ENCODE results near the gene KRTAP10-7.
"Not testable (repeated sequence)": the region's sequence is repeated elsewhere in the genome, so short reads cannot be mapped to it uniquely, and the experiment has no call there.

The KRTAP10-7 gene

DNA sequence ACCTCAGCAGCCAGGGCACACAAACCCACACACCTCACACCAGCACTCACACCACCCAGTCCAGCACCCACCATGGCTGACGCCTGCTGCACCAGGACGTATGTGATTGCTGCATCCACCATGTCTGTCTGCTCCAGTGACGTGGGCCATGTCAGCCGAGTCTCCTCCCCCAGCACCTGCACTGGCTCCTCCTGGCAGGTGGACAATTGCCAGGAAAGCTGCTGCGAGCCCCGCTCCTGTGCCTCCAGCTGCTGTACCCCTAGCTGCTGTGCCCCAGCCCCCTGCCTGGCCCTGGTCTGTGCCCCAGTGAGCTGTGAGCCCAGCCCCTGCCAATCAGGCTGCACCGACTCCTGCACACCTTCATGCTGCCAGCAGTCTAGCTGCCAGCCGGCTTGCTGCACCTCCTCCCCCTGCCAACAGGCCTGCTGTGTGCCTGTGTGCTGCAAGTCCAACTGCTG is 11.7 kb downstream of the KRTAP10-7 start, which contains the start of gene KRTAP10-8:
TSS of gene KRTAP10-8 (plus strand) at position 51 of the 458 bp plus-strand sequence. CDS start at position 73, 22 bp downstream.
- DNase-seq (ENCODE audit: low spot score) = no peak

DNA sequence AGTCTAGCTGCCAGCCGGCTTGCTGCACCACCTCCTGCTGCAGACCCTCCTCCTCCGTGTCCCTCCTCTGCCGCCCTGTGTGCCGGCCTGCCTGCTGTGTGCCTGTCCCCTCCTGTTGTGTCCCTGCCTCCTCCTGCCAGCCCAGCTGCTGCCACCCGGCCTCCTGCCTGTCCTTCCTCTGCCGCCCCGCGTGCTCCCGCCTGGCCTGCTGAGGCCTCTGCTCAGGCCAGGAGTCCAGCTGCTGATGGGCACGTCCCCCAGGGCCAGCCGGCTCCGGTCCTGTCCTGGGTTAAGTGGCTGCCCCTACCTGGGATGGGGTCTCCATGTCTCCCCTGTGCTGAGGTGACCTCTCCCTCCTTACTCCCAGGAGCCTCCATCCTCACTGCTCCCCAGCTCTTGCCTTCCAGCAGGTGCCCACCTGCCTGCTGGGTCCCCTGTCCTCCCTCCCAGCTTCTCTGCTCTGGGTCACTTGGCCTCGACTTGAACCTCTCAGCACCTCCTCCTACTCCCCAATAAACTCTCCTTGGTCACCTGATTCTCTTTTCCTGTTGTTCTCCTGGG is 12.4 kb downstream of the KRTAP10-7 start:
- no peak for DNase-seq (ENCODE audit: low spot score)

DNA sequence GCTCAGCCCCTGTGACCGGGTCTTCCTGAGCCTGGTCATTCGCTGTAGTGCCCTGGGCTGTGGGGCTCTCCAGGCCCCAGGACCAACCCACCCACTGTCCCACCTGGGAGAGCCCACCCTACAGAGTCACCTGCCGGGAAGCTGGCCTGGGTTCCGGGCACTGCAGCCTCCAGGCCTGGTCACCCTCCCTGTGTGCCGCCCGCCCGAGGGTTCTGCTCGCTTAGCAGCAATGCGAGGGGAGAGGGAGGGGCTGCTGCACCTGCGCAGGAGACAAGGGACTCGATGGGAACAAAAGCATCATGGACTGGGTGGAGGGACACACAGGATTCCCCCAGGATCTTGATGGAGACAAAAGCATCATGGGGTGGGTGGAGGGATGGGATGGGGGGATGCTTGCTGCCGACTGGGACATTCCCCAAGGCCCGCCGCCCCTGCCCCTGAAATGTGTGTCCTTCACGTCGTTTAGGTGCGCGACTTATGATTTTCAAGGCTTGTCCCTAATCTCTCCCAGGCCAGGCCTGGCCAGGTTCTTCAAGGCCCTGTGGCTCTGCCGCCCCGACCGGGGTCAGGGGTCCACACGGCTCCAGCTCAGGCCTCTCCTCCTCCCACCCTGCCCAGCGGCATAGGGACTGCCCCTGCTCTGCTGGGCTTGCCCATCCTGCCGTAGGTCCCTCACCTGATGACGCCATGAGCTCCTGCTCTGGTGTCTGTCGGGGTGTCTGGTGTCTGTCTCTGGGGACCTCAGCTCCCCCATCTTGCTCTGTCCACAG is 13.2 kb downstream of the KRTAP10-7 start:
- no peak for DNase-seq (ENCODE audit: low spot score)

DNA sequence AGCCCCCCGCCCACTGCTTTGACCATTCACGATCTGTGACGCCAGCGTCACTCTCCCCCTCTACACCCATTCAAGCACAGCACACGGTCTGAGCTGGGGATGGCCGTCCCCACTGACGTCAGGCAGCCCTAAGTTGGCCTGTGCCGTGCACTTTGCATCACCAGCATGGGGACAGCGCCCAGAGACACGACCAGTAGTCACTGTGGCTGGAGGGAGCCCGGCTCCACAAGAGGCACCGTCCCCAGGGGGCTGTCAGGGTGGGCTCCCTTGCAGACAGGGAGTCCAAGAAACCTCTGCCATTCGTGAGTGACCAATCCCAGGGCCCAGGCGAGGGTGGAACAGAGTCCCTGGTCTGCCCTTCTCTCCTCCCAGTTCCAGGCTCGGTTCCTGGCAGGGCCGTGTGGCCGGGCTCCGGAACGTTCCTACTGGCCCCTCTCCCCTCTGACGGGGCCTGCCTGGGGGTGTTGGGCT is 13.8 kb downstream of the KRTAP10-7 start:
- no peak for DNase-seq (ENCODE audit: low spot score)

DNA sequence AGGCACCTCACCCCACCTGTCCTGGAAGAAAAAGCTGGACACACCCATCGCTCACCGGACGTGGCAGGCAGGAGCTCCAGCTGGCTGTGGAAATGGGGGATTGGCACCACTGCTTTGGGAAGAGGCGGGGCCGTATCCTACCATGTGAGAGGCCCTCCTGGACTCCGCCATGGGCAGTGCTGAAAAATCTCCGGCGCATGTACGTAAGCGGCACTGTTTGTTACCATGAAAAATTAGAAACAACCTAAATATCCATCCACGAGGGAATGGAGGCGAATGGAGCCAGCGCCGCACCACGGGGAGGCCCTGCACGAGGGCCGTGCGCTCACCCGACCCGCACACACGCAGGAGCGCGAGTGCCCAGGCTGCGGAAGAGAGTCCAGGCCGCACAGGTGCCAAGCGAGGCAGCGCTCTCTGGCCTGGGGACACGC is 14.6 kb downstream of the KRTAP10-7 start:
- no peak for DNase-seq (ENCODE audit: low spot score)

DNA sequence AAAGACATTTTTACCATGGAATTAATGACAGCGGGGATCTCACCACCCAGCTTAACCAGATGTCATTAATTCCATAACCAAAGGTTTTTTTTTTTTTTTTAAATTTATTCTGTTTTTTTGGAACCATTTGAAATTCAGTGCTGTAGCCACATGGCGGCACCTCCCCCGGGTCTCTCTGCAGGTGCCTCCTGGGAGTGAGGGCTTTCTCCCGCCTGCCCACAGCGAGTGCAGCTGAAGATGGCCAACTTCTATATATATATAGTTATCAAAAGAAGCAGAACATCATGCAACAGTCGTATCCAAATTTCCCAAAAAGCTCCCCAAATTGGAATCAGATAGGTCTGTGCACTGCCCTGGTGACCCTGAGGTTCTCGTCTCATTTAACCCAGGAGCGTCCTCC is 15.1 kb downstream of the KRTAP10-7 start:
- no peak for DNase-seq (ENCODE audit: low spot score)

DNA sequence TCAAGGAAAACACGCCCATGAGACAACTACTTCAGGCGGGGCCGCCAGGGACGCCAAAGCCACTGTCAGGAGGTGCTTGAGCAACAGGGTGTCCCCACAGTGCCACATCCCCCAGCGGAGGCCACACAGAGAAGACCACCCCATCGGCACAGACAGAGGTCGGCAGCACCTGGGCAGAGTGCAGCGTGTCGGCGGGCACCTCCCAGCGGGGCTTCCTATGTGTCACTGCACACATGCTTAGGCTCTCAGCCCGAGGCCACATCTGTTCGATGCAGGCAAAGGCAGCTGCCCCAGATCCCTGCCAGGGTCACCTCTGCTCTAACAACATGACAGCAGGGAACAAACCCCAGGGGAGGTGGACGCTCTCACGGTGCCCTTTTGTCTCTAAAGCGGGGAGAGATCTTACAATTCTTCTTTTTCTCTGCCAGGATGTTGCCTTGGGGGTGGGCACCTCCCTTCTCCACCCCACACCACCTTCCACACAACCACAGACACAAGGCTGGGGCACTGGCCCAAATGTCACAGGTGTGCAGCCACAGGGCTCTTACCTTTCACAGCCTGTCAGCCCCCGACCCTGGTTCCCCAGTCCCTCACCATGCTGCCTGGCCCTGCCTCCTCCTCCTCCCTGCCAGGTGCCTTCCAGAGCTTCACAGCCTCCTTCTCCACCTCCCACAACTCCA is 15.7 kb downstream of the KRTAP10-7 start:
- DNase-seq (ENCODE audit: low spot score) = no peak

DNA sequence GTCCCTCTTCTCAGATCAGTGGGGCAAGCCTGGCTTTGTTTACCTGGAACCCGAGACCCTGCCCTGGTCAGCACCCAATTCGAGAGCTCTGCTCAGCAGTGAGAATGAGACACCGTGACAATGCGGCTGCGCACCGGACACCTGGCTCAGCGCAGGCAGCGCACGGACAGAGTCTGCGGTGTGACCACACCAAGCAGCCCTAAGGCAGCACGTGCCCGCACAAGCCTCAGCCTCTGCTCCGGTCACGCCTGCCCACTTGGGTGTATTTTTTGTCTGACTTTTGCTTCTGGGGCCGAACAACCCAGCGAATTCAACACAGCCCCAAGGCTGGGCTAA is 16.2 kb downstream of the KRTAP10-7 start:
- no peak for DNase-seq (ENCODE audit: low spot score)

DNA sequence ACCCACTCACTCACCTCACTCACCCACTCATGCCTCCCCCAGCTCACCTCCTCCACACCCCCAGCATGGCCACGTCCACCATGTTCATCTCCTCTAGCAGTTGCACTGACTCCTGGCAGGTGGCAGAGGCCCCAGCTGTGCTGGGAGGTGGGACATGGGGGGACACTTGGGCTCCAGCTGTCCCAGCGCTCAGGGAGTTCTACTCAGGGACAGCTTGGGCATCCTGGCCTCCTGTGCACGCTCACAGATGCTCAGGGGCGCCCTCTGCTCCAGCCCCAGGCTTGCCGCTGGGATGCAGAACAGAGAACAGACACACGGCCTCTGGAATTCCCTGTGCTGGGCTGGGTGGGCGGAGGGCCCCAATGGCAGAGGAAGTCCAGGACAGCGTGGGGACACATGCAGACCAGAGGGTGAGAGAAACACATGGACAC is 16.7 kb downstream of the KRTAP10-7 start:
- DNase-seq (ENCODE audit: low spot score) = no peak

DNA sequence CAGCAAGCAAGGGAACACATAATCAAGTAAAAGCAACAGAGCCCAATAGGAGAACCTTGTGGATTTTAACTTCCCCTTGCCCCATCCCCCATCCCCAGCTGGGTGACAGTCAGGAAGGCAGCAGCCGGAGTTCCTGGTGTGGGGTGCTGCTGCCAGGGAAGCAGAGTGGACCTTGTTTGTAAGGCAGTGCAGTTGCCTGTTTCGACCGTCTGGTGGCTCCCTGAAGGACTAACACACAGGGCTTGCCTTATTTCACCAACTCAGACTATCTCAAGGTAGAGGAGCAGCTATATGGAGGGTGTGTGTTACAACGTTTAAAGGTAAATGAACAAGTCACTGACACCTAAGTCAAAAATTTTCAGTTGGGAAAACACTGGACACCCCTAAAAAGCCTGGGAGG is 18.1 kb downstream of the KRTAP10-7 start:
- DNase-seq (ENCODE audit: low spot score) = peak; percentile 19

DNA sequence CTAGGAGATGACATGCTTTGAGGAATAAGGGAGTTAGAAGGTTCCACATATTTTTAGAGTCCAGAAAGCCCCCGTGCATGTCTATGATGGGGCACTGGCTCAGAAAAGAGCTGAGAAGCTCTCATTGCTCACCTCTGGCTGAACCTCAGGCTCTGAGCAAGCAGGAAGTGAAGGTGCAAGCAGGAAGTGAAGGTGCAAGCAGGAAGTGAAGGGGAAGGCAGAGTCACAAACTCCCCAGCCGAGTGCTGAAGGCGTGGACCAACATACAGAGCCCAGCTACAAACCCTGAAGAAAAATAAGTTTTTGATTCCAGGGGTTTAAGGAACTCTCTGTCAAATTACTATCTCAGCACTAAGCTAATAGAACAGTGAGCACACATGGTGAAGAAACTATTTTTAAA is 18.5 kb downstream of the KRTAP10-7 start:
- DNase-seq (ENCODE audit: low spot score) = no peak

DNA sequence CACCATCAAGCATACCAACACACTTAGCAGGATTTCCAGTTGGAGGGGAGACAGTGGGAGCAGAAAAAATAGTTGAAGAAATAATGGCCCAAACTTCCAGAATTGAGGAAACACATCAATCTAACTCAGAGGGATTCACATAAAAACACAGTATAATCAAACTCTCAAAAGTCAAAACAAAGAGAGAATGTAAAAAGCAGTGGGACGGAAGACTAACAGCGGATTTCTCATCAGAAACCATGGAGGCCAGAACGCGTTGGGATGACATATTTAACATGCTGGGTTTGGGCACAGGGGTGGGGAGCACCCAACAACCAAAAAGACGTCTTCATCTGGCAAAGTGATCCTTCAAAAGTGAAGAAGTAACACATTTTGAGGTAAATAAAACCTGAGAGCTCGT is 19.5 kb downstream of the KRTAP10-7 start:
- no peak for DNase-seq (ENCODE audit: low spot score)

DNA sequence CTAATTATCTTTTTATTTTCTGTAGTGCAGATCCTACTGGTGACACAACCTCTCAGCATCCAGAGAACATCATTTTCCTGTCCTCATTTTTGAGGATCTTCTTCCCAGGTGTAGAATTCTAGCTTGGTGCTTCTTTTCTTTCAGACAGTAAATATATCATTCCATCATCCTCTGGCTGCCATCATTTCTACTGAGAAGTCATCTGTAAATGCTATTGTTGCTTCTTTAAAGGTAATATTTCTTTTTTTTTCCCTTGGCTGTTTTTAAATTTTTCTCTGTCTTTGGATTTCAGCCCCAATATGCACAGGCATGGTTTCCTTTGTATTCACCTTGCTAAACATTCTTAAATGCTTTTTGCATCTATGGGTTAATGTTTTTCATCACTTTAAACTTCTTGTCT is 23.2 kb downstream of the KRTAP10-7 start:
- DNase-seq (ENCODE audit: low spot score) = no peak

DNA sequence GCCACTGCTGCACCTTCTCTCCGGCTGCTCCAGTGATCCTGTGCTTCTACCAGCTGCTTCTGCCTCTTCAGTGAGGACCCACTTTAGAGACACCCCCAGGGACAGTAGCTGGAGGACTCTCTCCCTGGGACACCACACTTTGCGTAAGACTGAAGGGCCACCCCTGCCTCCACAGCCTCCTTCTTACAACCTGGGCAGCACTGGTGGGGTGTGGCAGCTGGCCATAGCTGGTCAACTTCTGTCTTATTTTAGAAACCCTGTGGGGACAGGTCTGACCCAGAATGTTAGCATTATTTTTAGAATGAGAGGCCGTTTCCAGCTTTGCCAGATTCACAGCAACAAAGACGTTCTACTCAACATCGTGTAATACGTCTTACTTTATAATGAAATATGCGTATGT is 25.4 kb downstream of the KRTAP10-7 start:
- no peak for DNase-seq (ENCODE audit: low spot score)

DNA sequence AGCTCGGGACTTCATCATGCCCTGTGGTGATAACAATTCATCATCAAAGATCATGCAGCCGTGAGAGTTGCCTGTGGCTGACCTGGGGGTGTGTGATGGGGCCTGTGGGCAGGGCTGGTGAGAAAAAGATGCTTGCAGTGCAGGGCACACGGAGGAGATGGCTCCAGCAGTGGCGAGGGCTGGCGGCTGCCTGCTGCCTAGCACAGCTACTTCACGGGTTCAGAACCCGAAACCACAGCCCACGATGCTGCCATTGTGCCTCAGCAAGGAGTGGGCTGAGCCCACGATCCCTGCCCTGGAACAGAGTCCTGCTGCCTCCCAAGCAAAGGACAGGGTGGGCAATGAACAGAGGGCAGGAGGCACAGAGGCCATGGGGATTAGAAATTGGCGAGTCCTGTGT is 25.9 kb downstream of the KRTAP10-7 start:
- no peak for DNase-seq (ENCODE audit: low spot score)

DNA sequence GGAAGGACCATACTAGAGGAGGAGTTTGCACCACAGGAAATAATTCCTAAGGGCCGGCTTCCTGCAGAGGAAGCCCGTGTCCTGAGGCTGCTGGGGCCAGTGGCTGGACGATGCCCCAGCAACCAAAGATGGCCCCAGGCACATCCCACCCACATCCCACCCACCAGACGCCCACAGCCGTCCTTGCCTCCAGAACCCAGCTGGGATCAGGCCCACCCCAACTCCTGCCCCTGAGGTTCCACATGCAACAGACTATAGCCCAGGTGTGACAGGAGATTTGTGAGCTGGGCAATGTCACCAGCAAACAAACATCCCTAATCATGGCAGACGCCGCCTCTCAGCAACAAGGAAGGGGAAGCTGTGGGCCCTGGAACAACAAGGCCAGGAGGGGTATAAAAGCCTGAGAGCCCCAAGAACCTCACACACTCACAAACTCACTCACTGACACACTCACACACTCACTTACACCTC is 26.3 kb downstream of the KRTAP10-7 start, which contains the start of gene KRTAP10-9:
TSS of gene KRTAP10-9 (plus strand) at position 421 of the 471 bp plus-strand sequence. CDS start 79 bp downstream, outside the sequence.
- DNase-seq (ENCODE audit: low spot score) = no peak

DNA sequence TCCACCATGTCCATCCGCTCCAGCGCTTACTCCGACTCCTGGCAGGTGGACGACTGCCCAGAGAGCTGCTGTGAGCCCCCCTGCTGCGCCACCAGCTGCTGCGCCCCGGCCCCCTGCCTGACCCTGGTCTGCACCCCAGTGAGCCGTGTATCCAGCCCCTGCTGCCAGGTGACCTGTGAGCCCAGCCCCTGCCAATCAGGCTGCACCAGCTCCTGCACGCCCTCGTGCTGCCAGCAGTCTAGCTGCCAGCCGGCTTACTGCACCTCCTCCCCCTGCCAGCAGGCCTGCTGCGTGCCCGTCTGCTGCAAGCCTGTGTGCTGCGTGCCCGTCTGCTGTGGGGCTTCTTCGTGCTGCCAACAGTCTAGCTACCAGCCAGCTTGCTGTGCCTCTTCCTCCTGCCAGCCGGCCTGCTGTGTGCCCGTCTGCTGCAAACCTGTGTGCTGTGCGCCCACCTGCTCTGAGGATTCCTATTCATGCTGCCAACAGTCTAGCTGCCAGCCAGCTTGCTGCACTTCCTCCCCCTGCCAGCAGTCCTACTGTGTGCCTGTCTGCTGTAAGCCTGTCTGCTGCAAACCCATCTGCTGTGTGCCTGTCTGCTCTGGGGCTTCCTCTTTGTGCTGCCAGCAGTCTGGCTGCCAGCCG is 26.9 kb downstream of the KRTAP10-7 start:
- not testable (repeated sequence) for DNase-seq (ENCODE audit: low spot score)

DNA sequence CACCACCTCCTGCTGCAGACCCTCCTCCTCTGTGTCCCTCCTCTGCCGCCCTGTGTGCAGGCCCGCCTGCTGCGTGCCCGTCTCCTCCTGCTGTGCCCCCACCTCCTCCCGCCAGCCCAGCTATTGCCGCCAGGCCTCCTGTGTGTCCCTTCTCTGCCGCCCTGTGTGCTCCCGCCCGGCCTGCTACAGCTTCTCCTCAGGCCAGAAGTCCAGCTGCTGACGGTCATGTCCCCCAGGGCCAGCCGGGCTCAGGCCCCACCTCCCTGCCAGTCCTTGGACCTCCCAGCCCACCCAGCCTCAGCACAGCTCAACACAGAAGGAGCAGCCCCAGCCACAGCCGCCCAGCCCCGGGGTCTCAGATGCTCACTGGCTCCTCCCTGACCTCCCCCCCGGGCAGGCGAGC is 27.4 kb downstream of the KRTAP10-7 start:
- DNase-seq (ENCODE audit: low spot score) = not testable (repeated sequence)

DNA sequence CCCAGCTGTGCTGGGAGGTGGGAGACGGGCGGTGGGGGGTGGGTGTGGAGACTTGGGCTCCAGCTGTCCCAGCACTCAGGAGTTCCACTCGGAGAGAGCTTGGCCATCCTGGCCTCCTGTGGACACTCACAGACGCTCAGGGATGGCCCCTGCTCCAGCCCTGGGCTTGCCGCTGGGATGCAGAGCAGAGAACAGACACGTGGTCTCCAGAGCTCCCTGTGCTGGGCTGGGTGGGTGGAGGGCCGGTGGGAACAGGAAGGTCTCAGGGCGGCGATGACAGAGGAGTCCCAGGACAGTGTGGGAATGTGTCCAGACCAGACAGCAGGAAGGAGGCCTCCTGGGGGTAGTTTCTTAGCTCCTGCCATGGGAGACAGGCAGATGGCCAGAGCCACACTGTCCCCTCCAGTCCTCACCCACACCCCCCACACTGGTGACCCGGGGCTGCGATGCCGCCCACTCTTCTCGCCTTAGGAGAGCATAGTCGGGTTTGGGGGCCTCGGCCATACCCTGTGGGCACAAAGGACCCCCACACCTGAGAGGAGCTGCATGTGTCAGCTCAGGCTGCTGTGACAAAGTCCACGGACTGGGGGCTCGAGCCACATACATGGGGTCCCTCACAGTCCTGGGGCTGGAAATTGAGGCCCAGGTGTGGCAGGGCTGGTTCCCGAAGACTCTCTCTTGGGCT is 28.5 kb downstream of the KRTAP10-7 start:
- DNase-seq (ENCODE audit: low spot score) = no peak

DNA sequence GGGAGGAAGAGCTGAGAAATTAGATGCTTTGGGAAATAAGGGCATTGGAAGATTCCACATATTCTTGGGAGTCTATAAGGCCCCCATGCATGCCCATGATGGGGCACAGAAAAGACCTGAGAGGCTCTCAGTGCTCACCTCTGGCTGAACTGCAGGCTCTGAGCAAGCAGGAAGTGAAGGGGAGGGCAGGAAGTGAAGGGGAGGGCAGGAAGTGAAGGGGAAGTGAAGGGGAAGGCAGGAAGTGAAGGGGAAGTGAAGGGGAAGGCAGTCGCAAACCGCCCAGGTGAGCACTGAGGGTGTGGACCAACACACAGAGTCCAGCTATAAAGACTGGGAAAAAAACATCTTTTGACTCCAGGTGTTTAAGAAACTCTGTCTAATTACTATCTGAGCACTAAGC is 30.0 kb downstream of the KRTAP10-7 start:
- DNase-seq (ENCODE audit: low spot score) = no peak

DNA sequence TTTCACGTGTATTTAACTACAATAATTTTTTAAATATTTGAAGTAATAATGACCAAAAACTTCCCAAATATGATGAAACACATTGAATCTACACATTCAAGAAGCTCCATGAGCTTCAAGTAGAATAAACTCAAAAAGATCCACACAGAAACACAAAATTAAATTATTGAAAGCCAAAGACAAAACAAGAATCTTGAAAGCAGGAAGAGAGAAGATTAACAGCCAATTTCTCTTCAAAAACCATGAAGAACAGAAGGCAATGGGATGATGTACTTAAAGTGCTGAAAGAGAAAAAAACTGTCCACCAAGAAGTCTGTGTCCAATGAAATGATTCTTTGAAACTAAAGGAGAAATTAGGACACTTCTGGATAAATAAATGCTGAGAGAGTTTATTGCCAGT is 31.7 kb downstream of the KRTAP10-7 start:
- DNase-seq (ENCODE audit: low spot score) = no peak
